Activated naive CD4-positive, alpha-beta T cell treated with anti-CD3 and anti-CD28 coated beads for 36 hours (primary cell): ENCODE data around the gene CCND1. TPM values are rescaled to one million over a fixed set of nuclear protein-coding genes. Genes with fewer than 3 reads are reported as not detected.
"Not testable (repeated sequence)": the region's sequence is repeated elsewhere in the genome, so short reads cannot be mapped to it uniquely, and the experiment has no call there.

Experiments used
- CTCF ChIA-PET: fragments of 350-600 bp; sonication (Branson Sonifier 250); formaldehyde crosslinking; loops from one replicate; lab custom pipeline; 2021; ENCODE audit warnings: antibody characterized with exemption; lab: Charles Lee
- DNase-seq: peaks from one replicate; pipeline ENCODE4 v3.0.0-alpha.2; 2020
- H3K27ac Mint-ChIP-seq: one replicate; pipeline ENCODE4 v1.8.0; 2021; ENCODE audit warnings: mild to moderate bottlenecking, mixed read lengths
- H3K27me3 Mint-ChIP-seq: one replicate; pipeline ENCODE4 v1.8.0; 2021; ENCODE audit warnings: low read depth, mixed read lengths
- H3K36me3 Mint-ChIP-seq: one replicate; pipeline ENCODE4 v1.8.0; 2021; ENCODE audit warnings: low read depth, mixed read lengths
- H3K4me1 Mint-ChIP-seq: one replicate; pipeline ENCODE4 v1.8.0; 2021; ENCODE audit warnings: low read depth, mixed read lengths
- H3K4me3 Mint-ChIP-seq: one replicate; pipeline ENCODE4 v1.8.0; 2021; ENCODE audit warnings: mild to moderate bottlenecking, moderate library complexity, mixed read lengths
- H3K9me3 Mint-ChIP-seq: one replicate; pipeline ENCODE4 v1.8.0; 2021; ENCODE audit warnings: mixed read lengths
- intact Hi-C: fragments of 100-400 bp; cut with micrococcal nuclease; formaldehyde crosslinking; loops from one replicate; pipeline ENCODE4 v1.15.1; 2023
- total RNA-seq, 2 experiments: library from RNA; stranded (reverse); gene quantifications; one replicate each; pipeline ENCODE4 v1.2.3, GENCODE V29; 2021

The CCND1 gene
- total RNA-seq, 2 experiments from 2014 or later = 0.22 to 0.74 TPM

DNA sequence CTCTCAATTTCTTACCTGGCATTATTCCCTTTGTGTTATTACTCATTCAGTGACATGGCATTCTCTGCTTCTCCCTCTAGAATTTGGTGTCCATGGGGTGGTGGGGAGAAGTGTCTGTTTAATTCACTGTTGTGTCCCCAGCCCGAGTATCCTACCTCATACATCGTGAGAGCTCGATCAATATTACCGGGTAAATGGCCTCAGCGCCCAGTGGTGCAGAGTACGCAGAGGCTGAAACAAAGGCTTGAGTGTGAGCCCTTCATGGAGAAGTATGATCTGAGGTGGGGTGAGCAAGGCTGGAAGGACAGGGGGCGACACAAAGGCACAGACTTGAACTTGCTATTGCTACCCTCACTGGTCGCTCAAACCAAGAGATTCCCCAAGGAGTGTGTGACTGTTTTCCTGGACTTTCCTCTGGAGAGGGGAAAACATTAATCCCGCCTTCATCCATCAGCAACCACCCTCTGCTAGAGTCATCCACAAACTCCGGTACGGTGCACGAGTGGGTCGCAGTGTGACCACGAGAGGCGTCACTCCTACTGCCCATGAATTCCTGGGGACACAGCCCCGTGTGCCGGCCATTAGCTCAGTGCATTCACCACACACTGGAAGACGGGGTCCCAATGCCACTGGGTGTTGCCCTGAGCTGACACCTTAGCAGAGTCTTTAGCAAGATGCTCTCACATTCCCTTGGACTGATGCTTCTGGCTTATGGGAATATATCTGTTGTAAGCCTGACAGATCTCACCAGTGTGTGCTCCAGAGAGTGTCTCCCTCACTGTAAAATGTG lies 35.0 kb upstream of the CCND1 start:
- Mint-ChIP-seq H3K9me3 (peaks cover 12% of the 10 kb centered on the region), H3K4me1 (no peaks in the 10 kb centered on the region), H3K27me3 (peaks cover 5% of the 10 kb centered on the region), H3K4me3 (no peak overlapping the region), H3K36me3 (no peaks in the 10 kb centered on the region), H3K27ac (no peak overlapping the region)
- intact Hi-C loops = no loop called here
- CTCF ChIA-PET = no interaction called here
- no peak for DNase-seq

GRCh38 chr11:69609351-69609750 lies 31.6 kb upstream of the CCND1 start:
- H3K27ac Mint-ChIP-seq = no peak overlapping the region
- intact Hi-C loops = no loop called here
- no peaks in the 10 kb centered on the region for H3K36me3 Mint-ChIP-seq
- H3K27me3 Mint-ChIP-seq = peaks cover 5% of the 10 kb centered on the region
- no peak overlapping the region for H3K4me3 Mint-ChIP-seq
- DNase-seq = no peak
- H3K4me1 Mint-ChIP-seq = no peaks in the 10 kb centered on the region
- H3K9me3 Mint-ChIP-seq = peaks cover 12% of the 10 kb centered on the region
- CTCF ChIA-PET = no interaction called here

DNA sequence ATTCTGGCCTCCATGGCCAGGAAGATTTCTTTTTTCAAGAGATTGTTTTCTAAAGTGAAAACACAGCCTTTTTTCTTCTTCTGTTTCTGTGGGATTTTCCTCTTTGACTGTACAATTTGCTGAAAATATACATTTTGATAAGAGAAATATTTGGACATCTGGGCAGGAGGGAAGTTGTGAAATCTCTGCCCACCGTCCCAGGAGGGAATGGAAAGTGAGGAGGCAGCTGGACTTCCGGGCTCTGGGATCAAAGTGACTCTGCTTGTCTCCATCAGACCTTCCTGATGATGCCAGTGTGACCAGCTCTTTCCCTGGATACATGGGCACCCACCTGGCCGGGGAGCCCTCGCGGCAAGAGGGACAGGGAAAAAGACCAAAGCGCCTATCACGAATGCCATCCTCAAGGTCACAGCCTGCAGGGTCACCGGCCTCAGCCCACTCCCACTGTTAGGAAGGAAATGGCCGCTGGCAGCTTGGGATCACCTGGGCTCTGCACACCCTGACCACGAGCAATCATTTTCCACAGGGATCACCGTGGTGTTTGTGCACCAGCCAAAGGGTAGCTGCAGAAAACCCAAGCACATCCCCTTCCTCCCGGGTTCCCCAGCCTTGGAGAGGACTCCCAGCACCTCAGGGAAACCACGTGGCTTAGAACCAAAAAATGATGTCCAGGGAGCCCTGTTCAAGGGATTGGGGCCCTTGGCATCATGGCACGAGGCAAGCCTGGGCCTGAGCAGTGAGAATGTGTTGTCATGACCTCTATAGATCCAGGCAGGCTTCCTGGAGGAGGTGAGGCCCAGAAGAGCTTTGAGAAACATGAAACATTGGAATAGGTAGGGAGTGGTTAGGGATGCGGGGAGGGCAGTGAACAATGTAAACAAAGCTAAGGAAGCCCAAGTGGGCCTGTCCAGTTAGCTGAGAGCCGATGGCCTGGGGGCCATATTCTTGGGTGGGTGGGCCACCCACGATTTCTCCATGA lies 29.1 kb upstream of the CCND1 start:
- H3K27me3 Mint-ChIP-seq = peaks cover 7% of the 10 kb centered on the region
- CTCF ChIA-PET = no interaction called here
- no peaks in the 10 kb centered on the region for H3K4me1 Mint-ChIP-seq

DNA sequence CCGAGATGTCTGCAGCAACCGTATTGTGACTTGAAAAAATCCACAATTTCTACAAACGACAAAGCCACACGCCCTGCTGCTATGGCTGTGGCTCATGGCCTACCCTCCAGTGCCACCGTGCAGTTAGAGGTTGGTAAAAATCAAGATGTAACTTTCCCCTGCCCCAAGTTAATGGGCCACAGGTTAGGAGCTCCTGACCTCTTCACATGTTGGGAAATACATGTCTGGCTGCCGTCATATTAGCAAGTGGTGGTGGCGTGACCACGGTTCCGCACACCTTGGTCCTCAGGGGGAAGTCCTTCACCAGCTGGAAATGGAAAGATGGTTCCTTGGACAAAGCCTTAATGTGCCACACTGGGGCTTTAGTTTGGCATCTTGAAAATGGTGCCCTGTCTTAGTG lies 27.4 kb upstream of the CCND1 start:
- no peaks in the 10 kb centered on the region for H3K36me3 Mint-ChIP-seq
- no peak overlapping the region for H3K27ac Mint-ChIP-seq
- H3K4me1 Mint-ChIP-seq = no peaks in the 10 kb centered on the region
- H3K4me3 Mint-ChIP-seq = no peak overlapping the region
- intact Hi-C loops = no loop called here
- peaks cover 2% of the 10 kb centered on the region for H3K27me3 Mint-ChIP-seq
- DNase-seq = no peak
- peaks cover 7% of the 10 kb centered on the region for H3K9me3 Mint-ChIP-seq
- CTCF ChIA-PET = no interaction called here

More for the DNA sequence above, 29.1 kb upstream of the CCND1 start:
- intact Hi-C loops = no loop called here
- peaks cover 12% of the 10 kb centered on the region for H3K9me3 Mint-ChIP-seq
- DNase-seq = no peak
- H3K36me3 Mint-ChIP-seq = no peaks in the 10 kb centered on the region
- H3K27ac Mint-ChIP-seq = no peak overlapping the region
- no peak overlapping the region for H3K4me3 Mint-ChIP-seq

DNA sequence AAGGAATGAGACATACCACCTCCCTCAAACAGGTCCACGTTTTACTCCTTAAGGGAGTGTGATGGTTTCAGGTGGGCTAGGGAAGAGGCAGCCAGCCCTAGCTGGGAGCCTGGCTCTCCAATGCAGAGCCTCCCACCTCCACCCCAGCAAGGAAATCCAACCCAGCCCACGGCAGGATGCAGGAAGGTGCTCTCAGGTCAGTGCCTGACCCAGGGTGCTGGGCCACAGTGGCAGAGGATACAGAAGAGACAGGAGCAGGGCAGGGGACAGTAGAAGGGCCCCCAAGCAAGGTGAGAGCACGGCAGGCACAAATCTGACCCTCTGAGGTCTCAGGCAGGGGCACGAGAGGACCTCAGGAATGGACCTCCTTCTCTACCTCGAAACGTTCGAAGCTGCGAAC lies 26.9 kb upstream of the CCND1 start:
- CTCF ChIA-PET = no interaction called here
- intact Hi-C loops = no loop called here
- H3K4me1 Mint-ChIP-seq = no peaks in the 10 kb centered on the region
- H3K9me3 Mint-ChIP-seq = peaks cover 3% of the 10 kb centered on the region
- H3K27me3 Mint-ChIP-seq = peaks cover 2% of the 10 kb centered on the region
- no peak overlapping the region for H3K4me3 Mint-ChIP-seq
- DNase-seq = no peak
- no peaks in the 10 kb centered on the region for H3K36me3 Mint-ChIP-seq
- H3K27ac Mint-ChIP-seq = no peak overlapping the region

- Mint-ChIP-seq H3K4me3 (no peak overlapping the region), H3K27ac (no peak overlapping the region), H3K27me3 (peaks cover 2% of the 10 kb centered on the region), H3K9me3 (no peaks in the 10 kb centered on the region), H3K36me3 (no peaks in the 10 kb centered on the region), H3K4me1 (no peaks in the 10 kb centered on the region)
- DNase-seq = no peak
- CTCF ChIA-PET = no interaction called here
- intact Hi-C loops = no loop called here
Observed at GRCh38 chr11:69615545-69616278, 25.2 kb upstream of the CCND1 start.

DNA sequence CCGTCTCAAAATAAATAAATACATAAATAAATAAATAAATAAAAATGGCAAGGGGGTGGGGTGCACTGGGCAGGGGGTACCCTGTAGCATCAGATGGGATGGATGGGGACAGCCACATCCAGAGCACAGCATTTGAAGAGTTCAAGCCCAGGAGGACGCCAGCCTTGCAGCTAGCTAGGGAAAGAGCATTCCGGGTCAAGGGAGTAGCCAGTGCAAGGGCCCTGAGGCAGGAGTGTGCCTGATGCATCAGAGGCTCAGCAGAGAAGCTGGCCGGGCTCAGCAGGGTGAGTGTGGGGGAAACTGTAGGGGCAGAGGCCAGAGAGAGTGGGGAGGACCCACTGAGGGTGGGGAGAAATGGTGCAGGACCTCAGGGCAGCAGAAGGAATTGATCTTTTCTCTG lies 23.7 kb upstream of the CCND1 start:
- intact Hi-C loops = no loop called here
- Mint-ChIP-seq H3K27ac (no peak overlapping the region), H3K9me3 (no peaks in the 10 kb centered on the region), H3K4me1 (no peaks in the 10 kb centered on the region), H3K27me3 (peaks cover 2% of the 10 kb centered on the region), H3K4me3 (no peak overlapping the region), H3K36me3 (no peaks in the 10 kb centered on the region)
- DNase-seq = no peak
- CTCF ChIA-PET = no interaction called here

- intact Hi-C loops = no loop called here
- CTCF ChIA-PET = no interaction called here
- H3K4me3 Mint-ChIP-seq = no peak overlapping the region
- DNase-seq = no peak
- H3K4me1 Mint-ChIP-seq = no peaks in the 10 kb centered on the region
- H3K36me3 Mint-ChIP-seq = no peaks in the 10 kb centered on the region
- no peaks in the 10 kb centered on the region for H3K9me3 Mint-ChIP-seq
- peaks cover 2% of the 10 kb centered on the region for H3K27me3 Mint-ChIP-seq
- no peak overlapping the region for H3K27ac Mint-ChIP-seq
Observed at GRCh38 chr11:69617682-69618081, 23.3 kb upstream of the CCND1 start.

DNA sequence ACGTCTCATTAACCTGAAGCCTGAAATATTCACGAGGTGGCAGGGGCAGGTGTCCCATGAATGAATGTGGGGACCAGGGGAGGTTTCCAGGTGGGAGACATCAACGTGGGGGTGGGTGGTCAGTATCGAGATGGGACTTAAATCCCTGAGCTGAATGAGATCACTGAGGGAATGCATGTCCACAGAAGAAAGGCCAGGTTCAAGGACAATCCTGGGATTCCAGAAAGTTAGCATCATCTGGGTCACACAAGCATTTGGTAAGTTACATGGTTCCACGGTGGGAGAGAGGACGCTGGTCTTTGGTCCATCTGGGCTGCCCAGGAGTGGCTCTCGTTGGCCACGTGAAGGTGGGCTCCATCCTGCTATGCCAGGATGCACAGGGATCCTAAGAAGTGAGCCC lies 22.7 kb upstream of the CCND1 start:
- DNase-seq = no peak
- Mint-ChIP-seq H3K4me1 (no peaks in the 10 kb centered on the region), H3K9me3 (no peaks in the 10 kb centered on the region), H3K4me3 (no peak overlapping the region), H3K36me3 (no peaks in the 10 kb centered on the region), H3K27me3 (peaks cover 2% of the 10 kb centered on the region), H3K27ac (no peak overlapping the region)
- intact Hi-C loops = no loop called here
- CTCF ChIA-PET = no interaction called here

DNA sequence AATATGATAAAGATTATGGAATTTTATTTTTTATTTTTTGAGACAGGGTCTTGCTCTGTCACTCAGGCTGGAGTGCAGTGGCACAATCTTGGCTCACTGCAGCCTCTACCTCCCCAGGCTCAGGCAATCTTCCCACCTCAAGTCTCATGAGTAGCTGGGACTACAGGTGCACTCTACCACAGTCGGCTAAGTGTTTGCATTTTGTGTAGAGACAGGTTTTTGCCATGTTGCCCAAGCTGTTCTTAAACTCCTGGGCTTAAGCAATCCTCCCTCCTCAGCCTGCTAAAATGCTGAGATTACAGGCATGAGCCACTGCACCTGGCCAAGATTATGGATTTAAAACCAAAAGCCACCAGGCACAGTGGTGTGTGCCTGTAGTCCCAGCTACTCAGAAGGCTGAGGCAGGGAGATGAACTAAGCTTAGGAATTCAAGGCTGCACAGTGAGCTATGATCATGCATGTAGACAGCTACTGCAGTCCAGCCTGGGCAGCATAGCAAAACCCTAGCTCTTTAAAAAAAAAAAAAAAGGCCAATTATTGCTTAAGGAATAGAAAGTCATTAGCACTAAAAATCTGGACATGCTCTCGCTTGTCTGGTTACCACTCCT lies 20.2 kb upstream of the CCND1 start:
- Mint-ChIP-seq H3K27me3 (peaks cover 8% of the 10 kb centered on the region), H3K9me3 (no peaks in the 10 kb centered on the region), H3K4me3 (no peak overlapping the region), H3K27ac (no peak overlapping the region), H3K36me3 (no peaks in the 10 kb centered on the region), H3K4me1 (no peaks in the 10 kb centered on the region)
- intact Hi-C loops = no loop called here
- no peak for DNase-seq
- CTCF ChIA-PET = no interaction called here

- intact Hi-C loops, H3K9me3 Mint-ChIP-seq, H3K27me3 Mint-ChIP-seq, H3K27ac Mint-ChIP-seq, DNase-seq, H3K4me1 Mint-ChIP-seq, H3K4me3 Mint-ChIP-seq, H3K36me3 Mint-ChIP-seq, CTCF ChIA-PET: not testable (repeated sequence)
Observed at GRCh38 chr11:69622097-69622681, 18.8 kb upstream of the CCND1 start.

DNA sequence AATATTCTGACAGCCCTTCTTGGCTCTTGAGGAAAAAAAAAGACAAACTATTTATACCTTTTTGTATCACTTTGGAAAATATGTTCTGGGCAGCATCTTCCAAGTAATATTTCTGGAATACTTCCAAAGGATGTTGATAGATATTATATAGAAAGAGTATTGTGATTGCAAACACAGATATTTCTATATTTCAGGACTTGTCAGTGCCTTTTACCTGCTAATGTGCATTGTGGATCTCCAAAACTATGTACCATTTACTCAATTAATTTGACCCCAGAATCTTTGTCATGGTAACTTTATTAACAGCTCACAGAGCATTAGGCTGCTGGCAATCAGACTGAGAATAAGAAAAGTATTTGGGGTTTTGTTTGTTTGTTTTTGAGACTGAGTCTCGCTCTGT lies 16.7 kb upstream of the CCND1 start:
- no peak for DNase-seq
- Mint-ChIP-seq H3K27ac (no peak overlapping the region), H3K27me3 (peaks cover 7% of the 10 kb centered on the region), H3K4me1 (no peaks in the 10 kb centered on the region), H3K9me3 (no peaks in the 10 kb centered on the region), H3K36me3 (no peaks in the 10 kb centered on the region), H3K4me3 (no peak overlapping the region)
- CTCF ChIA-PET = no interaction called here
- intact Hi-C loops = no loop called here
